ENCODE data around the gene LUC7L2. TPM values are rescaled to one million over a fixed set of nuclear protein-coding genes. Genes with fewer than 3 reads are reported as not detected.

The LUC7L2 gene
- total and polyA plus RNA-seq, 9 of the 15 experiments (the other 6 are each of a cell fraction or from before 2014, with no cell fraction given) = 56.1 to 207 (median 141) TPM

GRCh38 chr7:139340037-139340807 lies 19.5 kb upstream of the LUC7L2 start (continued):
- TF ChIP-seq SREBF1 (IDR thresholded peaks at IDR 0.05; ENCODE audit: borderline replicate concordance, low read depth, low read length) = peak; percentile 90; the same call in 1 of the 2 replicates
- peak; percentile 31; the same call in 1 of the 2 replicates for TF ChIP-seq ZNF644 (tag; IDR thresholded peaks at IDR 0.05; ENCODE audit: low read depth)
- peak; percentile 87 for TF ChIP-seq NFIC (IDR thresholded peaks at IDR 0.05)
- no peak for TF ChIP-seq MAFG (tag; conservative IDR thresholded peaks at IDR 0.05)
- peak; percentile 50 for TF ChIP-seq PRPF4 (IDR thresholded peaks at IDR 0.05; ENCODE audit: insufficient read depth, low read depth, low read length, poor library complexity, severe bottlenecking)
- TF ChIP-seq ZNF354B (CRISPR knock-in tag; IDR thresholded peaks at IDR 0.05) = 0 out of 2 replicates have a peak, but pooled peaks have one; percentile 37
- TF ChIP-seq HMG20B (CRISPR knock-in tag; IDR thresholded peaks at IDR 0.05) = no peak
- TF ChIP-seq ATF7 (IDR thresholded peaks at IDR 0.05) = peak; percentile 98
- TF ChIP-seq, protein P1, sequence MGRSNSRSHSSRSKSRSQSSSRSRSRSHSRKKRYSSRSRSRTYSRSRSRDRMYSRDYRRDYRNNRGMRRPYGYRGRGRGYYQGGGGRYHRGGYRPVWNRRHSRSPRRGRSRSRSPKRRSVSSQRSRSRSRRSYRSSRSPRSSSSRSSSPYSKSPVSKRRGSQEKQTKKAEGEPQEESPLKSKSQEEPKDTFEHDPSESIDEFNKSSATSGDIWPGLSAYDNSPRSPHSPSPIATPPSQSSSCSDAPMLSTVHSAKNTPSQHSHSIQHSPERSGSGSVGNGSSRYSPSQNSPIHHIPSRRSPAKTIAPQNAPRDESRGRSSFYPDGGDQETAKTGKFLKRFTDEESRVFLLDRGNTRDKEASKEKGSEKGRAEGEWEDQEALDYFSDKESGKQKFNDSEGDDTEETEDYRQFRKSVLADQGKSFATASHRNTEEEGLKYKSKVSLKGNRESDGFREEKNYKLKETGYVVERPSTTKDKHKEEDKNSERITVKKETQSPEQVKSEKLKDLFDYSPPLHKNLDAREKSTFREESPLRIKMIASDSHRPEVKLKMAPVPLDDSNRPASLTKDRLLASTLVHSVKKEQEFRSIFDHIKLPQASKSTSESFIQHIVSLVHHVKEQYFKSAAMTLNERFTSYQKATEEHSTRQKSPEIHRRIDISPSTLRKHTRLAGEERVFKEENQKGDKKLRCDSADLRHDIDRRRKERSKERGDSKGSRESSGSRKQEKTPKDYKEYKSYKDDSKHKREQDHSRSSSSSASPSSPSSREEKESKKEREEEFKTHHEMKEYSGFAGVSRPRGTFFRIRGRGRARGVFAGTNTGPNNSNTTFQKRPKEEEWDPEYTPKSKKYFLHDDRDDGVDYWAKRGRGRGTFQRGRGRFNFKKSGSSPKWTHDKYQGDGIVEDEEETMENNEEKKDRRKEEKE (IDR thresholded peaks at IDR 0.05; ENCODE audit: borderline replicate concordance in 1 of 2, control insufficient read depth in 1 of 2, low read depth in 2 of 2, low read length in 1 of 2) = peak in 1 of 2 experiments; percentile 97; a peak in 2 of 4 replicates
- TF ChIP-seq ELK3 (CRISPR knock-in tag; IDR thresholded peaks at IDR 0.05) = 0 out of 2 replicates have a peak, but pooled peaks have one; percentile 70
- peak; percentile 77 for TF ChIP-seq ZNF431 (CRISPR knock-in tag; IDR thresholded peaks at IDR 0.05)
- TF ChIP-seq, protein P2, sequence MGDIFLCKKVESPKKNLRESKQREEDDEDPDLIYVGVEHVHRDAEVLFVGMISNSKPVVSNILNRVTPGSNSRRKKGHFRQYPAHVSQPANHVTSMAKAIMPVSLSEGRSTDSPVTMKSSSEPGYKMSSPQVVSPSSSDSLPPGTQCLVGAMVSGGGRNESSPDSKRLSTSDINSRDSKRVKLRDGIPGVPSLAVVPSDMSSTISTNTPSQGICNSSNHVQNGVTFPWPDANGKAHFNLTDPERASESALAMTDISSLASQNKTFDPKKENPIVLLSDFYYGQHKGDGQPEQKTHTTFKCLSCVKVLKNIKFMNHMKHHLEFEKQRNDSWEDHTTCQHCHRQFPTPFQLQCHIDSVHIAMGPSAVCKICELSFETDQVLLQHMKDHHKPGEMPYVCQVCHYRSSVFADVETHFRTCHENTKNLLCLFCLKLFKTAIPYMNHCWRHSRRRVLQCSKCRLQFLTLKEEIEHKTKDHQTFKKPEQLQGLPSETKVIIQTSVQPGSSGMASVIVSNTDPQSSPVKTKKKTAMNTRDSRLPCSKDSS (IDR thresholded peaks at IDR 0.05; ENCODE audit: low read depth, partially characterized antibody) = peak; percentile 92
- no peak for TF ChIP-seq CEBPZ (IDR thresholded peaks at IDR 0.05; ENCODE audit: borderline replicate concordance, low read depth, low read length)
- peak; percentile 76 for TF ChIP-seq ZEB2 (IDR thresholded peaks at IDR 0.05)
- TF ChIP-seq EHMT2 (IDR thresholded peaks at IDR 0.05) = peak; percentile 89
- peak; percentile 71 for TF ChIP-seq CREBBP (IDR thresholded peaks at IDR 0.05; ENCODE audit: low read depth, low read length)
- no peak for TF ChIP-seq TGIF2 (CRISPR knock-in tag; IDR thresholded peaks at IDR 0.05)
